Keratinocyte (primary cell): Measurements from ENCODE around the gene SEMA4D.

Experiments
- EZH2 ChIP-seq: IDR thresholded peaks from one replicate; pipeline ENCODE4 v1.6.1; 2012; ENCODE audit warnings: inconsistent platforms, mild to moderate bottlenecking, low read length, moderate library complexity
- TF ChIP-seq, protein P1 (sequence below), 3 experiments: IDR thresholded peaks in 1 of 3; conservative IDR thresholded peaks in 1 of 3; optimal IDR thresholded peaks in 1 of 3; 2 replicates in 2 of 3; 3 replicates in 1 of 3; pipeline versions ENCODE3 to v1.5.1; 2011; ENCODE audit warnings: low read length in 3 of 3, mild to moderate bottlenecking in 3 of 3, moderate library complexity in 2 of 3, control low read depth in 1 of 3, inconsistent platforms in 1 of 3; ENCODE audit not compliant: insufficient read depth in 2 of 3; ENCODE audit errors: extremely low read depth in 1 of 3

DNA sequence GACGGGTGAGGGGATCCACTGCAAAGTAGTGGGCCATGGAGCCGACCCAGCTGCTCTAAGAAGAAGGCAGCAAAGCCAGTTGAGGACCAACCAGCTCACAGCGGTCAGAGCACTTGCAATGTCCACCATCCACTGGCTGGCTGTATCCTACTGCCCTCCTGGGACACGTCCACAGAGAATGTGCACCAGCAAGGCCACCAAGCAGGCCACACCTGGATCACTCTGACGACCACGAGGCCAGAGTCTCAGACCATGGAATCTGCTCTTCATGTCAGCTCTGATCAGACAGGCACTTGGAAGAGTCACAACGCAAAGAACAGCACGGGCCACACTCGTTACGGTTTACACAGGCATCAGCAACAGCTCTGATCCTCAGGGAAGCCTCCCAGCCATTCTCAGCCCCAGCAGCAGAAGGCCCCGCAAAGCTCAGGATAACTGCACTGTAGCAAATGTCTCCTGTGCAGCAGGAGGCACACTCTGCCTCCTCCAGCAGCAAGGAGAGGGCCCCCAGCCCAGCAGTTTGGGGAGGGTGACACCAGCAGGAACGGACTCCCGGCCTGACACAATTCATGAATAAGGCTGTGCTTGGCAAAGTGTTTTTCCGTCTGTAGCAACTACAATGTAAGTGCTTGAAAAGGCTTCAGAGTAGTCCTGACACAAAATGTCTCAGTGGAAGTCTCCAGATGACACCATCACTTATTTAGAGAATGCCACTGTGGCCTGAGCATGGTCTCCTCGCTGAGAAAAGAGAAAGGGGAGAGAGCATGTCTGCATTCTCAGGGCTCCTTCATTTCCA lies 15.7 kb downstream of the SEMA4D start:
- no peak for TF ChIP-seq EZH2
- TF ChIP-seq, protein P1, sequence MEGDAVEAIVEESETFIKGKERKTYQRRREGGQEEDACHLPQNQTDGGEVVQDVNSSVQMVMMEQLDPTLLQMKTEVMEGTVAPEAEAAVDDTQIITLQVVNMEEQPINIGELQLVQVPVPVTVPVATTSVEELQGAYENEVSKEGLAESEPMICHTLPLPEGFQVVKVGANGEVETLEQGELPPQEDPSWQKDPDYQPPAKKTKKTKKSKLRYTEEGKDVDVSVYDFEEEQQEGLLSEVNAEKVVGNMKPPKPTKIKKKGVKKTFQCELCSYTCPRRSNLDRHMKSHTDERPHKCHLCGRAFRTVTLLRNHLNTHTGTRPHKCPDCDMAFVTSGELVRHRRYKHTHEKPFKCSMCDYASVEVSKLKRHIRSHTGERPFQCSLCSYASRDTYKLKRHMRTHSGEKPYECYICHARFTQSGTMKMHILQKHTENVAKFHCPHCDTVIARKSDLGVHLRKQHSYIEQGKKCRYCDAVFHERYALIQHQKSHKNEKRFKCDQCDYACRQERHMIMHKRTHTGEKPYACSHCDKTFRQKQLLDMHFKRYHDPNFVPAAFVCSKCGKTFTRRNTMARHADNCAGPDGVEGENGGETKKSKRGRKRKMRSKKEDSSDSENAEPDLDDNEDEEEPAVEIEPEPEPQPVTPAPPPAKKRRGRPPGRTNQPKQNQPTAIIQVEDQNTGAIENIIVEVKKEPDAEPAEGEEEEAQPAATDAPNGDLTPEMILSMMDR (optimal IDR thresholded peaks at IDR 0.05 in 1 of 3, IDR thresholded peaks at IDR 0.05 in 1 of 3, conservative IDR thresholded peaks at IDR 0.05 in 1 of 3; ENCODE audit: extremely low read depth in 1 of 3, insufficient read depth in 2 of 3, low read length in 3 of 3): no peak
